Liver (tissue), 9 donors: ENCODE results near the gene RRAGC. TPM values are rescaled to one million over a fixed set of nuclear protein-coding genes. Genes with fewer than 3 reads are reported as not detected.

Source experiments
- DNase-seq: peaks from one replicate; pipeline ENCODE4 v3.0.0-alpha.2; 2017; ENCODE audit warnings: low spot score
- H3K27ac ChIP-seq, 2 donors: one replicate each; pipeline ENCODE4 v1.7.0; 2013; ENCODE audit warnings: inconsistent platforms in 2 of 2, low read length in 2 of 2, control low read depth in 1 of 2, low read depth in 1 of 2, mild to moderate bottlenecking in 1 of 2
- H3K27me3 ChIP-seq, 4 donors: one replicate each; pipeline versions ENCODE4 v1.6.1 to v1.7.0; 2013; ENCODE audit warnings: low read length in 3 of 4, inconsistent platforms in 1 of 4, mild to moderate bottlenecking in 1 of 4, moderate library complexity in 1 of 4; ENCODE audit not compliant: control insufficient read depth in 4 of 4, insufficient read depth in 4 of 4
- H3K36me3 ChIP-seq, 4 donors: one replicate each; pipeline versions ENCODE4 v1.6.1 to v1.7.0; 2013; ENCODE audit warnings: low read length in 3 of 4, mild to moderate bottlenecking in 3 of 4, low read depth in 1 of 4, moderate library complexity in 1 of 4; ENCODE audit not compliant: control insufficient read depth in 4 of 4, insufficient read depth in 3 of 4
- H3K4me1 ChIP-seq, 4 donors: one replicate each; pipeline versions ENCODE4 v1.6.1 to v1.7.0; 2013; ENCODE audit warnings: low read length in 3 of 4, mild to moderate bottlenecking in 3 of 4, moderate library complexity in 1 of 4; ENCODE audit not compliant: control insufficient read depth in 4 of 4, insufficient read depth in 4 of 4
- H3K4me3 ChIP-seq, 3 donors: one replicate each; pipeline versions ENCODE4 v1.6.1 to v1.7.0; 2013; ENCODE audit warnings: low read length in 3 of 3, control low read depth in 1 of 3, low read depth in 1 of 3, mild to moderate bottlenecking in 1 of 3
- H3K9ac ChIP-seq, 2 donors: one replicate each; pipeline ENCODE4 v1.7.0; 2013; ENCODE audit warnings: low read length in 2 of 2, mild to moderate bottlenecking in 2 of 2, moderate library complexity in 2 of 2, control low read depth in 1 of 2, low read depth in 1 of 2
- H3K9me3 ChIP-seq, 4 donors: one replicate each; pipeline versions ENCODE4 v1.6.1 to v1.7.0; 2013; ENCODE audit warnings: low read length in 3 of 4; ENCODE audit not compliant: control insufficient read depth in 4 of 4
- EGR1 ChIP-seq, 2 donors: IDR thresholded peaks; 2 replicates each; pipeline ENCODE4 v1.6.1; 2016 to 2018; ENCODE audit warnings: antibody characterized with exemption in 2 of 2, low read depth in 2 of 2
- HNF4G ChIP-seq: IDR thresholded peaks from 2 replicates; pipeline ENCODE4 v1.6.1; 2016; ENCODE audit warnings: antibody characterized with exemption
- NR2F2 ChIP-seq: IDR thresholded peaks from 2 replicates; pipeline ENCODE4 v1.6.1; 2016; ENCODE audit warnings: antibody characterized with exemption
- RAD21 ChIP-seq, 2 donors: IDR thresholded peaks; 2 replicates each; pipeline ENCODE4 v1.6.1; 2016; ENCODE audit warnings: antibody characterized with exemption in 2 of 2, mild to moderate bottlenecking in 2 of 2
- RXRA ChIP-seq, 2 donors: IDR thresholded peaks; 2 replicates each; pipeline ENCODE4 v1.6.1; 2017 to 2018; ENCODE audit warnings: antibody characterized with exemption in 2 of 2, mild to moderate bottlenecking in 1 of 2
- SP1 ChIP-seq: IDR thresholded peaks from 2 replicates; pipeline ENCODE4 v1.6.1; 2018; ENCODE audit warnings: antibody characterized with exemption, mild to moderate bottlenecking
- TAF1 ChIP-seq: conservative IDR thresholded peaks from 2 replicates; pipeline ENCODE4 v1.6.1; 2016; ENCODE audit warnings: antibody characterized with exemption, mild to moderate bottlenecking
- WGBS: extraction: QIAGEN DNeasy Blood & Tissue Kit; methylation state at CpG from one replicate; pipeline ENCODE4 v1.1.7; 2013; 5-methylcytosine and 5-hydroxymethylcytosine counted together
- polyA plus RNA-seq, 2 donors: library from polyadenylated mRNA; stranded (reverse) in 1 of 2; unstranded in 1 of 2; fragments of 200-250 nt in 1 of 2; fragments of >200 nt in 1 of 2; fragmentation: Nextera tagmentation in 1 of 2; extraction: Ambion mirVana in 1 of 2; gene quantifications; one replicate each; pipeline versions ENCODE4 v1.2.1 to v1.2.3, GENCODE V29; 2013 to 2015
- total RNA-seq, 2 donors: library from RNA; depleted of rRNA; stranded (reverse); fragments of >200 nt; gene quantifications; one replicate each; pipeline ENCODE4 v1.2.3, GENCODE V29; 2014
- TF ChIP-seq, protein P1 (sequence below): fragments of 150-350 bp; IDR thresholded peaks from 2 replicates; pipeline ENCODE4 v1.5.1; 2017; ENCODE audit warnings: improper control_type of control experiment, low read depth, low read length; ENCODE audit not compliant: missing input control
- TF ChIP-seq, protein P2 (sequence below): IDR thresholded peaks from 2 replicates; pipeline ENCODE4 v1.6.1; 2016; ENCODE audit warnings: antibody characterized with exemption
- TF ChIP-seq, protein P3 (sequence below): IDR thresholded peaks from 2 replicates; pipeline ENCODE4 v1.6.1; 2016; ENCODE audit warnings: antibody characterized with exemption
- TF ChIP-seq, protein P4 (sequence below): IDR thresholded peaks from 2 replicates; pipeline ENCODE4 v1.6.1; 2016; ENCODE audit warnings: antibody characterized with exemption
- donor health status: healthy.
- donor health status: healthy.
- donor health status: healthy.
- donor health status: healthy.
- donor health status: healthy.

RRAGC gene
- total and polyA plus RNA-seq, 4 donors, result 6.6 to 10.1 (median 7.2) TPM

DNA sequence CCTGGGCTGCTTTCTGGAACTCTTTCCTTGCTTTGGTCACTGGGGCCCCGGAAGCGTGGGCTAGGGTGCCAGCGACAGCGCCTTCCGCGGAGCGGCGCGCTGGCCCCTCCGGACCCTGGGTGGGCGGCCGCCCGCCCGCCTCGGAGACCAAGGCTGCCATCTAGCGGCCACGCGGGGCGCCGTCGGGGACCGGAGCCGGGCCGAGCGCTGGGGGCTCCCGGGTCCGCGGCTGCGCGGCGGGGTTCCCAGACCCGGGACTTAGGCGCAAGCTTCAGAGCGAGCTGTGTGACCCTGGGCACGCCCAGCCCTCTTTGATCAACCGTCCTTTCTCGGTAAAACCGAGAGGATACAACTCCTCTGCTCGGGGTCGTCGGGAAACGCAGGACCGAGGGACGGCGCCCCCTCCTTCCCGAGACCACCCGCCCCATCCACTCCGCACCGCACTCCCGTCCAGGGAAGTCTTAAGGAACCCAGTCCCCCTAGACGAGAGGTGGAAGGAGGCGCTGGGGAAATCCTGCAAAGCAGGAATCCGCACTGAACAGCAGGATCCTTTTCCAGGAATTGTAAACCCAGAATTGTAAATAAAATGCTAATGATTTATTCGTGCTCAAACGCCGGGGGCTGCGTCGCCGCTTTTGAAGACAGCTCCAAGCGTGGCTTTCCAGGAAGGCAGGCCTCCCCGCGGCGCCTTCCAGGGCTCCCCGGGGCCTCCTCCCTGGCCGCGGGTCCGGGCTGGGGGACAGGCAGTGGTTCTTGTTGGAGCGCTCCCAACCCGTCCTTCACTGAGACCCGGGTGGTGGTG, 41.2 kb downstream of the RRAGC start:
- peaks cover 0 to 5% (median 2%) of the 10 kb centered on the region in 4 donors for H3K9me3 ChIP-seq
- peak; percentile 8 to 48 for TF ChIP-seq RAD21 (IDR thresholded peaks at IDR 0.05)
- TF ChIP-seq, protein P1, sequence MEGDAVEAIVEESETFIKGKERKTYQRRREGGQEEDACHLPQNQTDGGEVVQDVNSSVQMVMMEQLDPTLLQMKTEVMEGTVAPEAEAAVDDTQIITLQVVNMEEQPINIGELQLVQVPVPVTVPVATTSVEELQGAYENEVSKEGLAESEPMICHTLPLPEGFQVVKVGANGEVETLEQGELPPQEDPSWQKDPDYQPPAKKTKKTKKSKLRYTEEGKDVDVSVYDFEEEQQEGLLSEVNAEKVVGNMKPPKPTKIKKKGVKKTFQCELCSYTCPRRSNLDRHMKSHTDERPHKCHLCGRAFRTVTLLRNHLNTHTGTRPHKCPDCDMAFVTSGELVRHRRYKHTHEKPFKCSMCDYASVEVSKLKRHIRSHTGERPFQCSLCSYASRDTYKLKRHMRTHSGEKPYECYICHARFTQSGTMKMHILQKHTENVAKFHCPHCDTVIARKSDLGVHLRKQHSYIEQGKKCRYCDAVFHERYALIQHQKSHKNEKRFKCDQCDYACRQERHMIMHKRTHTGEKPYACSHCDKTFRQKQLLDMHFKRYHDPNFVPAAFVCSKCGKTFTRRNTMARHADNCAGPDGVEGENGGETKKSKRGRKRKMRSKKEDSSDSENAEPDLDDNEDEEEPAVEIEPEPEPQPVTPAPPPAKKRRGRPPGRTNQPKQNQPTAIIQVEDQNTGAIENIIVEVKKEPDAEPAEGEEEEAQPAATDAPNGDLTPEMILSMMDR, result peak; percentile 55
- TF ChIP-seq TAF1, result no peak
- no peak overlapping the region for H3K27ac ChIP-seq
- H3K36me3 ChIP-seq, result no peaks in the 10 kb centered on the region
- 2% methylated on average over 70 of the region's 70 CpGs for WGBS
- H3K9ac ChIP-seq, result no peak overlapping the region
- H3K27me3 ChIP-seq, result peaks cover 2 to 22% (median 8%) of the 10 kb centered on the region in 4 donors
- H3K4me3 ChIP-seq, result peak overlapping the region in 2 of 3 donors; percentile 14 to 30
- peaks cover 6 to 12% (median 10%) of the 10 kb centered on the region in 4 donors for H3K4me1 ChIP-seq
- peak; percentile 64 for DNase-seq

DNA sequence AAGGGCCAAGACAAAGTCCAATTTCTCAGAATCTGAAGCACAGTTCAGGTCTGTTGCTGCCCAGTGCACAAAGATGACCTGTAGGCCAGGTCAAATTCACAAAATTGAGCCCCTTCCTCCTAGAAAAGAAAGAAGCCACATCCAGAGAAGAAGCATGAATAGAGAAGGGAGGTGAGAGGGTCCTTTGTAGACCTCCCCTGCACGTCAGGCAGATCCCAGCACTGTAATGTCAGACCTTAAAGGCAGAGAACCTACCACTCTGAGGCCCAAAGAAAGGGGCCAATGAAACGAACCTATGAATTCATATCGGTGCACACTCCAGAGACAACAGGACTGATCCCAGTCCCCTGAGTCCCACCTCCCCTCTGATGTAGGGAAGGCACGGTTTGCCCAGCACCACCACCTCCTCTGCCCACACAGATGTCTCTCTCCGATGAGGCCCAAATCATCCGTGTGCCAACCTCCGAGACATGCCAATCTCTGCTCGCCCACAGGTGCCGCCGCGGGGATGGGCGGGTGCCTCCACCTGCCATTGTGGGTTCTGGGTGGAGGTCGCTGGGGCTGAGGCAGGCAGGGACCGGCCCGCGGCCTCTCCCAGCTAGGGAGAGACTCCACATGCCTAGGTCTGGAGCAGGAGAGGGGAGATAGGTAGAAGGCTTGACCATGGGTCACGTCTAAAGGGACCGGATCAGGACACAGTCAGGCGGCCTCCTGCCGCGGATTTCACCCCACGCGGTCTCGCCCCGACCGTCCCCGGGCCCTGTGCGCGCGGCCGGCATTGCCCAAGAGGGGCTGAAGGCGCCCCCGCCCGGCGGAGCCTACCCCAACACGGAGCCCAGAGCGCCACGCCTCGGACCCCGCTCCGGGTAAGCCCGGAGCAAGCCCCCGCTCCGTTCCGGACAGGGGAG, 42.1 kb downstream of the RRAGC start:
- H3K27me3 ChIP-seq, result peaks cover 2 to 22% (median 8%) of the 10 kb centered on the region in 4 donors
- H3K27ac ChIP-seq, result no peak overlapping the region
- H3K4me3 ChIP-seq, result peak overlapping the region in 1 of 3 donors; percentile 30
- no peak overlapping the region for H3K9ac ChIP-seq
- WGBS, result 39% methylated on average over 45 of the region's 45 CpGs
- H3K4me1 ChIP-seq, result peaks cover 6 to 12% (median 10%) of the 10 kb centered on the region in 4 donors
- H3K9me3 ChIP-seq, result peaks cover 0 to 5% (median 2%) of the 10 kb centered on the region in 4 donors
- H3K36me3 ChIP-seq, result no peaks in the 10 kb centered on the region
- no peak for DNase-seq
- TF ChIP-seq RXRA (IDR thresholded peaks at IDR 0.05) (no peak), TAF1 (no peak), SP1 (no peak), NR2F2 (no peak), EGR1 (IDR thresholded peaks at IDR 0.05; ENCODE audit: low read depth in 2 of 2) (no peak), HNF4G (no peak)
- TF ChIP-seq, protein P2, sequence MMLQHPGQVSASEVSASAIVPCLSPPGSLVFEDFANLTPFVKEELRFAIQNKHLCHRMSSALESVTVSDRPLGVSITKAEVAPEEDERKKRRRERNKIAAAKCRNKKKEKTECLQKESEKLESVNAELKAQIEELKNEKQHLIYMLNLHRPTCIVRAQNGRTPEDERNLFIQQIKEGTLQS, result no peak
- TF ChIP-seq, protein P3, sequence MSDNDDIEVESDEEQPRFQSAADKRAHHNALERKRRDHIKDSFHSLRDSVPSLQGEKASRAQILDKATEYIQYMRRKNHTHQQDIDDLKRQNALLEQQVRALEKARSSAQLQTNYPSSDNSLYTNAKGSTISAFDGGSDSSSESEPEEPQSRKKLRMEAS, result no peak
- TF ChIP-seq, protein P1, result no peak
- TF ChIP-seq, protein P4, sequence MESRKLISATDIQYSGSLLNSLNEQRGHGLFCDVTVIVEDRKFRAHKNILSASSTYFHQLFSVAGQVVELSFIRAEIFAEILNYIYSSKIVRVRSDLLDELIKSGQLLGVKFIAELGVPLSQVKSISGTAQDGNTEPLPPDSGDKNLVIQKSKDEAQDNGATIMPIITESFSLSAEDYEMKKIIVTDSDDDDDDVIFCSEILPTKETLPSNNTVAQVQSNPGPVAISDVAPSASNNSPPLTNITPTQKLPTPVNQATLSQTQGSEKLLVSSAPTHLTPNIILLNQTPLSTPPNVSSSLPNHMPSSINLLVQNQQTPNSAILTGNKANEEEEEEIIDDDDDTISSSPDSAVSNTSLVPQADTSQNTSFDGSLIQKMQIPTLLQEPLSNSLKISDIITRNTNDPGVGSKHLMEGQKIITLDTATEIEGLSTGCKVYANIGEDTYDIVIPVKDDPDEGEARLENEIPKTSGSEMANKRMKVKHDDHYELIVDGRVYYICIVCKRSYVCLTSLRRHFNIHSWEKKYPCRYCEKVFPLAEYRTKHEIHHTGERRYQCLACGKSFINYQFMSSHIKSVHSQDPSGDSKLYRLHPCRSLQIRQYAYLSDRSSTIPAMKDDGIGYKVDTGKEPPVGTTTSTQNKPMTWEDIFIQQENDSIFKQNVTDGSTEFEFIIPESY, result no peak
